ENCODE results near the gene KLHDC3. TPM values are rescaled to one million over a fixed set of nuclear protein-coding genes. Genes with fewer than 3 reads are reported as not detected.
A peak's percentile ranks its signal among the peaks of the same experiment; 100 is the strongest.

The KLHDC3 gene, protein sequence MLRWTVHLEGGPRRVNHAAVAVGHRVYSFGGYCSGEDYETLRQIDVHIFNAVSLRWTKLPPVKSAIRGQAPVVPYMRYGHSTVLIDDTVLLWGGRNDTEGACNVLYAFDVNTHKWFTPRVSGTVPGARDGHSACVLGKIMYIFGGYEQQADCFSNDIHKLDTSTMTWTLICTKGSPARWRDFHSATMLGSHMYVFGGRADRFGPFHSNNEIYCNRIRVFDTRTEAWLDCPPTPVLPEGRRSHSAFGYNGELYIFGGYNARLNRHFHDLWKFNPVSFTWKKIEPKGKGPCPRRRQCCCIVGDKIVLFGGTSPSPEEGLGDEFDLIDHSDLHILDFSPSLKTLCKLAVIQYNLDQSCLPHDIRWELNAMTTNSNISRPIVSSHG
- polyA plus RNA-seq = 100 to 1,000 TPM in 1 of 4 donors, 10 to 100 TPM in 3; 72.4 to 103 (median 75.3) TPM
- long read RNA-seq, donor 1, transcript KLHDC3-202 (11 exons, 1,909 nt) = major isoform, 56 of 134 reads
- long read RNA-seq, donor 1, partial matches to known transcripts = 78 of 134 reads
- long read RNA-seq, donor 1, other reads (novel, unspliced or antisense) = 0 of 134 reads
- long read RNA-seq, donor 2, transcript KLHDC3-202 (11 exons, 1,909 nt) = major isoform, 10 of 10 reads
- long read RNA-seq, donor 2, partial matches to known transcripts = 0 of 10 reads
- long read RNA-seq, donor 2, other reads (novel, unspliced or antisense) = 0 of 10 reads
- long read RNA-seq, donor 3, transcript KLHDC3-202 (11 exons, 1,909 nt) = major isoform, 19 of 19 reads
- long read RNA-seq, donor 3, partial matches to known transcripts = 0 of 19 reads
- long read RNA-seq, donor 3, other reads (novel, unspliced or antisense) = 0 of 19 reads
- long read RNA-seq, donor 4 = 0 reads
- long read RNA-seq, donor 5, transcript KLHDC3-202 (11 exons, 1,909 nt) = major isoform, 11 of 16 reads
- long read RNA-seq, donor 5, partial matches to known transcripts = 5 of 16 reads
- long read RNA-seq, donor 5, other reads (novel, unspliced or antisense) = 0 of 16 reads
- long read RNA-seq, donor 6, transcript KLHDC3-202 (11 exons, 1,909 nt) = major isoform, 22 of 22 reads
- long read RNA-seq, donor 6, partial matches to known transcripts = 0 of 22 reads
- long read RNA-seq, donor 6, other reads (novel, unspliced or antisense) = 0 of 22 reads
- long read RNA-seq, donor 7, transcript KLHDC3-202 (11 exons, 1,909 nt) = major isoform, 115 of 216 reads
- long read RNA-seq, donor 7, partial matches to known transcripts = 96 of 216 reads
- long read RNA-seq, donor 7, other reads (novel, unspliced or antisense) = 5 of 216 reads
- long read RNA-seq, donor 8, partial matches to known transcripts = 5 of 6 reads
- long read RNA-seq, donor 8, other reads (novel, unspliced or antisense) = 0 of 6 reads
- long read RNA-seq, donor 9, transcript KLHDC3-202 (11 exons, 1,909 nt) = major isoform, 8 of 8 reads
- long read RNA-seq, donor 9, partial matches to known transcripts = 0 of 8 reads
- long read RNA-seq, donor 9, other reads (novel, unspliced or antisense) = 0 of 8 reads
- long read RNA-seq, donor 10, transcript KLHDC3-202 (11 exons, 1,909 nt) = major isoform, 27 of 27 reads
- long read RNA-seq, donor 10, partial matches to known transcripts = 0 of 27 reads
- long read RNA-seq, donor 10, other reads (novel, unspliced or antisense) = 0 of 27 reads

GRCh38 chr6:43013843-43014433 is at the start of gene KLHDC3, which contains the start of gene MEA1:
KLHDC3 (plus strand) TSS chr6:43014249; CDS start chr6:43017193, 2,944 bp downstream.
MEA1 (minus strand) TSS chr6:43013946; CDS start chr6:43013813, 133 bp downstream.
- H3K4me3 ChIP-seq (ENCODE audit: low read depth in 1 of 3, low read length in 3 of 3) = peak within 1 kb of the TSS; percentile 50 to 75 (median 74)
- H3K36me3 ChIP-seq (ENCODE audit: control insufficient read depth in 3 of 3, insufficient read depth in 2 of 3, low read depth in 1 of 3, low read length in 3 of 3) = peaks cover 16 to 69% (median 23%) of the 10 kb centered on the region in 3 donors
- DNase-seq (peak; percentile 100), FAIRE-seq (no peak)
- WGBS, 3 donors = 0 to 1% (median 0%) methylated on average over 39 to 51 of the region's 51 CpGs
- H3K27ac ChIP-seq (ENCODE audit: low read depth in 1 of 3, low read length in 2 of 3) = peak within 1 kb of the TSS in 2 of 3 donors; percentile 29 to 64
- peaks cover 4 to 17% (median 13%) of the 10 kb centered on the region in 3 donors for H3K4me1 ChIP-seq (ENCODE audit: control insufficient read depth in 3 of 3, insufficient read depth in 2 of 3, low read depth in 1 of 3, low read length in 2 of 3)
- H3K9me3 ChIP-seq (ENCODE audit: control insufficient read depth in 2 of 2, insufficient read depth in 1 of 2, low read depth in 1 of 2, low read length in 1 of 2) = no peaks in the 10 kb centered on the region
- no peaks in the 10 kb centered on the region for H3K27me3 ChIP-seq (ENCODE audit: control insufficient read depth in 3 of 3, insufficient read depth in 3 of 3, low read length in 3 of 3)

DNA sequence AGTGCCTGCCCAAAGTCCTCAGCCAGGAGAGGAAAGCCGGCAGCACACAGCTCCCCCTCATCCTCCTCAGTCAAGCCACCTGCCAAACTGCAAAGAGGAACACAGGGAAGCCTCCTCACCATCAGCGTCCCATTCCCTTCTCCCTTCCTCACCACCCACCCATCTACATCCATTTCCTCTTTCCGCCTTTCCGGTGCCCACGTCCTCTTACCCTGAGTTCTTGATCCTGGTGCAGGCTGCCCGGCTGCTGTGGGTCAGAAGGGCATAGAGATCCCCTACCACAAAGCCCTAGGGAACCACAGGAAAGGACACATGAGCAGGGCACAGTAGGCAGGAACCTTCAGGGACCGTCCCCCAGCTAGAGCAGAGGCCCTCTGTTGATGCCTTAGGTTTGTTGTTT is 47.5 kb upstream of the KLHDC3 start:
- H3K27ac ChIP-seq (ENCODE audit: low read depth in 1 of 3, low read length in 2 of 3) = no peak overlapping the region
- no peak overlapping the region for H3K4me3 ChIP-seq (ENCODE audit: low read depth in 1 of 3, low read length in 3 of 3)
- H3K27me3 ChIP-seq (ENCODE audit: control insufficient read depth in 3 of 3, insufficient read depth in 3 of 3, low read length in 3 of 3) = no peaks in the 10 kb centered on the region
- 78 to 85% (median 80%) methylated on average over 7 of the region's 7 CpGs for WGBS, 3 donors
- peaks cover 12 to 91% (median 23%) of the 10 kb centered on the region in 3 donors for H3K36me3 ChIP-seq (ENCODE audit: control insufficient read depth in 3 of 3, insufficient read depth in 2 of 3, low read depth in 1 of 3, low read length in 3 of 3)
- no peak for DNase-seq
- no peaks in the 10 kb centered on the region for H3K4me1 ChIP-seq (ENCODE audit: control insufficient read depth in 3 of 3, insufficient read depth in 2 of 3, low read depth in 1 of 3, low read length in 2 of 3)
- FAIRE-seq = no peak
- H3K9me3 ChIP-seq (ENCODE audit: control insufficient read depth in 2 of 2, insufficient read depth in 1 of 2, low read depth in 1 of 2, low read length in 1 of 2) = no peaks in the 10 kb centered on the region

DNA sequence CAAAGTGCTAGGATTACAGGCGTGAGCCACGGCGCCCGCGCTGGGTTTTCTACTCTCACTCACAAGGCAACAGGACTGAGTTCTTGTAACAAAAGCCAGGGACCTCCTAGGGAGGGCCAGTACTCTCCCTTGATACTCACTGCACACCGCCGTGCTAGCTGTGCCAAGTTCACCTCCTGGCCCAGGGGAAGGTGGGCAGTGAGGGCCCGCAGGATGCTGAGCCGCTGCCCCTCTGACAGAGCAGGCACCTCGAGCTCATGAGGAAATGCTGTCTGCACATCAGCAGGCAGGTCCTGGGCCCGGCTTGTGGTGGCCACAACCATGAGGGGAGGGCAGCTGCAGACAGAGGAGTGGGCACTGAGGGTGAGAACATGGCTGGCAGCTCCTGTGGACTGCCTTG is 46.8 kb upstream of the KLHDC3 start:
- no peak overlapping the region for H3K27ac ChIP-seq (ENCODE audit: low read depth in 1 of 3, low read length in 2 of 3)
- no peaks in the 10 kb centered on the region for H3K9me3 ChIP-seq (ENCODE audit: control insufficient read depth in 2 of 2, insufficient read depth in 1 of 2, low read depth in 1 of 2, low read length in 1 of 2)
- no peaks in the 10 kb centered on the region for H3K4me1 ChIP-seq (ENCODE audit: control insufficient read depth in 3 of 3, insufficient read depth in 2 of 3, low read depth in 1 of 3, low read length in 2 of 3)
- no peaks in the 10 kb centered on the region for H3K27me3 ChIP-seq (ENCODE audit: control insufficient read depth in 3 of 3, insufficient read depth in 3 of 3, low read length in 3 of 3)
- no peak for DNase-seq
- 95% methylated on average over 11 of the region's 11 CpGs for WGBS, 3 donors
- H3K36me3 ChIP-seq (ENCODE audit: control insufficient read depth in 3 of 3, insufficient read depth in 2 of 3, low read depth in 1 of 3, low read length in 3 of 3) = peaks cover 12 to 88% (median 23%) of the 10 kb centered on the region in 3 donors
- no peak for FAIRE-seq
- H3K4me3 ChIP-seq (ENCODE audit: low read depth in 1 of 3, low read length in 3 of 3) = no peak overlapping the region

DNA sequence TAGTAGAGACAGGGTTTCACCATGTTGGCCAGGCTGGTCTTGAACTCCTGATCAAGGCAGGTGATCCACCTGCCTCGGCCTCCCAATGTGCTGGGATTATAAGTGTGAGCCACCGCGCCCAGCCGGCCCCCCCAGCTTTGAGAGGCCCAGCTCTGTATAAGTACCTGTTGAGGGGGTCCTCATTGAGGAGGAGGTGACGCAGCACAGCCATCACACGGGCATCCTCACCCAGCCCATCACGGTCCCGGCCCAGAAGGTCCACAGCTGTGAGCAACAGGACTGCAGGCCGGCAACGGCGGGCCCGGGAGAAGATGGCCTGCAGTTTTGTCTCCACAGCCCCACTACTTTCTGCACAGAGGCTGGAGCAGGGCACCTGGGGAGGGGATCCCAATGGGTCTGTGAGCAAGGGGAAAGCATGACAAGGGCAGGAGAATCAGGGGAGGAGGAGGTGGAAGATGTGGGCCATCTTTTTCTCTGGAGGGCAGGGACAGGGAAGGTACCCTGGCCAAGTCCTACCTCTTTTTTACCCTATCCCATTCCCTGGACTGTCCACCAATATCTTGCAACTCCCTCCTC is 45.8 kb upstream of the KLHDC3 start:
- 94 to 98% (median 97%) methylated on average over 11 to 12 of the region's 12 CpGs for WGBS, 3 donors
- no peaks in the 10 kb centered on the region for H3K27me3 ChIP-seq (ENCODE audit: control insufficient read depth in 3 of 3, insufficient read depth in 3 of 3, low read length in 3 of 3)
- no peaks in the 10 kb centered on the region for H3K4me1 ChIP-seq (ENCODE audit: control insufficient read depth in 3 of 3, insufficient read depth in 2 of 3, low read depth in 1 of 3, low read length in 2 of 3)
- no peak overlapping the region for H3K27ac ChIP-seq (ENCODE audit: low read depth in 1 of 3, low read length in 2 of 3)
- H3K4me3 ChIP-seq (ENCODE audit: low read depth in 1 of 3, low read length in 3 of 3) = no peak overlapping the region
- DNase-seq (no peak), FAIRE-seq (no peak)
- H3K36me3 ChIP-seq (ENCODE audit: control insufficient read depth in 3 of 3, insufficient read depth in 2 of 3, low read depth in 1 of 3, low read length in 3 of 3) = peaks cover 12 to 78% (median 23%) of the 10 kb centered on the region in 3 donors
- no peaks in the 10 kb centered on the region for H3K9me3 ChIP-seq (ENCODE audit: control insufficient read depth in 2 of 2, insufficient read depth in 1 of 2, low read depth in 1 of 2, low read length in 1 of 2)

DNA sequence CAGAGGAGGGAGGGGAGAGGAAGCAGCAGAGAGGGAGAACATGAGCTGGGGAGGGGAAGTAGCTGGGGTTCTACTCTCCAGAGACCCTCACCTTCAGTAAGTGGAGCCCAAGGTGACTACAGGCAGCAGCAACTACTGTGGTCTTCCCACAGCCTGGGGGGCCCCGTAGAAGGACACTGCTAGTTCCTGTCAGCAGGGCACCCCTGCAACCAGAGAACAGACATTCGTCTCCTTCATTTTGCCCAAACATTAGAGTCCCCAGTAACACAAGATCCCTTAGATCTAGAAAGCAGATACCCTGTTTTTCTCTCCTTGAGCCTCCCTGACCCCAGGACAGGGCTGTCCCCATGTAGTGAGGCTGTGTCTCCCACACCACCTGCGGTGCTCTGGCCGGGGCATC is 45.3 kb upstream of the KLHDC3 start:
- Histone ChIP-seq H3K4me3 (ENCODE audit: low read depth in 1 of 3, low read length in 3 of 3) (no peak overlapping the region), H3K9me3 (ENCODE audit: control insufficient read depth in 2 of 2, insufficient read depth in 1 of 2, low read depth in 1 of 2, low read length in 1 of 2) (no peaks in the 10 kb centered on the region), H3K4me1 (ENCODE audit: control insufficient read depth in 3 of 3, insufficient read depth in 2 of 3, low read depth in 1 of 3, low read length in 2 of 3) (no peaks in the 10 kb centered on the region), H3K27me3 (ENCODE audit: control insufficient read depth in 3 of 3, insufficient read depth in 3 of 3, low read length in 3 of 3) (no peaks in the 10 kb centered on the region), H3K36me3 (ENCODE audit: control insufficient read depth in 3 of 3, insufficient read depth in 2 of 3, low read depth in 1 of 3, low read length in 3 of 3) (peaks cover 17 to 77% (median 23%) of the 10 kb centered on the region in 3 donors), H3K27ac (ENCODE audit: low read depth in 1 of 3, low read length in 2 of 3) (no peak overlapping the region)
- WGBS, 3 donors = 72 to 85% (median 80%) methylated on average over 4 of the region's 4 CpGs
- no peak for DNase-seq
- FAIRE-seq = no peak

DNA sequence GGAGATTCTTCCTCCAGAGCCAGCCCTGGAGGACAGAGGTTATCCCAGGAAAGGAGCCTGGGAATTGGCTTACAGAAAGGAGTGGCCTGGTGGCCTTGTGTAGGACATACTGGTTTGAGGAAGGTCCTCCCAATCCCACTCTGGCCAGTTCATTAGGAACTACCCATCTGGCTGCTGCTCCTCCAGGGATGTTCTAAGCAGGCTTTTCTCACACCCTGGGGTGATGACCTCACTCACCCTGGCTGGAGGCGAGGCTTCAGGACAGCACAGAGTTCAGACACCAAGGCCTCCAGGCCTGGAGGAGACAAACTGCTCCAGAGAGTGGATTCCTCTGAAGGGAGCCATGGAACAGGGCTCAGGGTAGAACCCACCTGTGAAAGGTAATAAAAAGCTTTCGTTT is 44.6 kb upstream of the KLHDC3 start:
- 85 to 90% (median 88%) methylated on average over 2 of the region's 2 CpGs for WGBS, 3 donors
- DNase-seq = no peak
- no peaks in the 10 kb centered on the region for H3K9me3 ChIP-seq (ENCODE audit: control insufficient read depth in 2 of 2, insufficient read depth in 1 of 2, low read depth in 1 of 2, low read length in 1 of 2)
- H3K27me3 ChIP-seq (ENCODE audit: control insufficient read depth in 3 of 3, insufficient read depth in 3 of 3, low read length in 3 of 3) = no peaks in the 10 kb centered on the region
- H3K4me1 ChIP-seq (ENCODE audit: control insufficient read depth in 3 of 3, insufficient read depth in 2 of 3, low read depth in 1 of 3, low read length in 2 of 3) = no peaks in the 10 kb centered on the region
- no peak for FAIRE-seq
- H3K27ac ChIP-seq (ENCODE audit: low read depth in 1 of 3, low read length in 2 of 3) = no peak overlapping the region
- no peak overlapping the region for H3K4me3 ChIP-seq (ENCODE audit: low read depth in 1 of 3, low read length in 3 of 3)
- peaks cover 12 to 74% (median 23%) of the 10 kb centered on the region in 3 donors for H3K36me3 ChIP-seq (ENCODE audit: control insufficient read depth in 3 of 3, insufficient read depth in 2 of 3, low read depth in 1 of 3, low read length in 3 of 3)

GRCh38 chr6:42969934-42970333 is 44.1 kb upstream of the KLHDC3 start:
- DNase-seq (no peak), FAIRE-seq (no peak)
- Histone ChIP-seq H3K27me3 (ENCODE audit: control insufficient read depth in 3 of 3, insufficient read depth in 3 of 3, low read length in 3 of 3) (no peaks in the 10 kb centered on the region), H3K4me1 (ENCODE audit: control insufficient read depth in 3 of 3, insufficient read depth in 2 of 3, low read depth in 1 of 3, low read length in 2 of 3) (no peaks in the 10 kb centered on the region), H3K9me3 (ENCODE audit: control insufficient read depth in 2 of 2, insufficient read depth in 1 of 2, low read depth in 1 of 2, low read length in 1 of 2) (no peaks in the 10 kb centered on the region), H3K36me3 (ENCODE audit: control insufficient read depth in 3 of 3, insufficient read depth in 2 of 3, low read depth in 1 of 3, low read length in 3 of 3) (peaks cover 10 to 72% (median 21%) of the 10 kb centered on the region in 3 donors), H3K4me3 (ENCODE audit: low read depth in 1 of 3, low read length in 3 of 3) (no peak overlapping the region), H3K27ac (ENCODE audit: low read depth in 1 of 3, low read length in 2 of 3) (no peak overlapping the region)
- WGBS, 3 donors = 92 to 97% (median 93%) methylated on average over 4 of the region's 4 CpGs

All from small intestine (tissue), 16 donors.